Raji (cell line): ENCODE measurements around the gene WWOX.

ENCODE experiments used
- POLR2A ChIP-seq: IDR thresholded peaks from 2 replicates; pipeline ENCODE4 v1.6.1; 2011; ENCODE audit warnings: low read depth, low read length, control low read depth; ENCODE audit not compliant: insufficient read depth

WWOX gene

DNA sequence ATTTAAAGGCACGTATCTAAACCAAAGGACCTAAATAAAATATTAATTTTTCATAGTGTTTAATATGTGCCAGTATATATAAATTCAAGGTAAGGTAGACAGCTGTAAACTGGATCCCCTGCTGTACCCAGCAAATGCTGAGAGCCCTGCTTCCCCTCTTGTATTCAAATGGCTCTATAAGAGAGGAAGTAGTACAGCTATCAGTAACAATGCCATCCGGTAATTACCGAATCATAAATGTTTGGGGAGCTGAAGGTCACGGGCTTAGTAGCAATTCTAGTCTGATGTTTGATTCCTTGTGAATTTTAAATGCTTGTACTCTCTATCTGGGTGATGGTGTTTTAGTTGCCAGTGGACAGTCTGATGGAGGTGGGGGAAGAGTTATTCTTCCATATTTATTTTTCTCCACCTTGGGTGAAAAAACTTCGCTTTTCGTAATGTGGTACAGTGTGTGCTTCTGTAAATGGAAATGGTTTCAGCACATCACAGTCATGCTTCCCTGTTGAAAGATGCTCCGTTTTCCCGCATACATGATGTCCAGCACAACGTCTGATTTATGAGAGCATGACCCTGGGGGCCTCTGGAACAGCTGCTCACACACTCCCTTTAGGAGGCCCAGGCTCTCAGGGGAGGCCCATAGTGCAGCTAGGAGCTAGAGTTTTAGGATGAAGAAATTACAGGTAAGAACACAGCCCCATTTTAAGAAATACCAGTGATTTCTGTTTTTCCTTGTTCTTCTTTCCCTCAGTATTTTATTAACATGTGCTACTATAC, 423.9 kb downstream of the WWOX start:
- TF ChIP-seq POLR2A = no peak

DNA sequence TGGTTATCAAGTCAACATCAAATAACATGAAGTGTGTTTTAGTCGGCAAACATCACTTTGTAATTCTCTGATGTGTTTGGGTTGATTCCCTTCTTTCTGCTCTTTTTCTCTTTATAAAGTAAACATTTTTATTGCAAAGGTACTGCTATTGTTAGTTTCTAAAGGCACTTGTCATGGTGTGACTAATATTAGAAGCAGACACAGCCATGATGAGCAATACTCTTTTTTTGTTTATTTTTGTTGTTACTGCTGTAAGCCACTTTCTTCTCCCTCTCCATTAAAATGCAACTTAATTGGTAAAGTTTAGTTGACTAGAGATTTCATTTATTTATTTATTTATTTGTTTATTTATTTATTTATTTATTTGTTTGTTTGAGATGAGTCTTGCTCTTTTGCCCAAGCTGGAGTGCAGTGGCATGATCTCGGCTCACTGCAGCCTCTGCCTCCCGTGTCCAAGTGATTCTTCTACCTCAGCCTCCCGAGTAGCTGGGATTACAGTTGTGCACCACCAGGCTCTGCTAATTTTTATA, 424.7 kb downstream of the WWOX start:
- TF ChIP-seq POLR2A = no peak

DNA sequence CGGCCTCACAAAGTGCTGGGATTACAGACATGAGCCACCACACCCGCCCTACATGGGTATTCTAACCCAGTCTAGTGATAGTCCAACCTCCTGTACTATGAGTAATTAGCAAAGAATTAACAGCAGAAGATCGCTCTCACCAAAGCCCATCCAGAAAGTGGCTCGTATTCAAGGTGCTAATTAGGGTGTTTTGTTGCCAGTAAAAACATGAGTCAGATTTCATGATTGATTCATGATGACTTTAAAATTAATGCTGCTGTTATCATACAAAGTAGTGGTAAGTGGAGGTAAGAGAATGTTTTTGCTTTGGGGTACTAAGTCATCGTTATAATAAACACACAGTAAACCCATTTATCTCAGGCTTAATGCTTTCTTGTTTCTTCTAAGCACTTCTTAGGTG, 428.8 kb downstream of the WWOX start:
- TF ChIP-seq POLR2A = no peak

DNA sequence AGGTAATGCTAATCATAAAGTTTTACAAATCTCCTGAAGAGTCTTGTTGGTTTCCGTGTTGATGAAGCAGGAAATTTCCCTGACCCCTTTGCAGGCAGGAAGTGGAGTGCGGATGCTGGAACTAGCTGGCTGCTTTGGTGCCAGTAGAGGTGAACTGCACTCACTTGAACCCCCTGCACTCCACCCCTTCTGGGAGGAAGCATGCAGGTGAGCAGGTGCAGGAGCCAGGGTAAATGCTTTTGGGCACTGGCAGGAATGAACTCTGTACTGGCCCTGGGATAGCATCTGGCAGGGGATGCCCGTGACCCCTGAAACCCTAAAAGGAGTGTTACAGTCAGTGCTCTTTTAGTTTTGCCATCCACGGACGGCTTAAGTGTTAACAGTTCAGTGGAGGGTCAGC, 430.4 kb downstream of the WWOX start:
- no peak for TF ChIP-seq POLR2A

DNA sequence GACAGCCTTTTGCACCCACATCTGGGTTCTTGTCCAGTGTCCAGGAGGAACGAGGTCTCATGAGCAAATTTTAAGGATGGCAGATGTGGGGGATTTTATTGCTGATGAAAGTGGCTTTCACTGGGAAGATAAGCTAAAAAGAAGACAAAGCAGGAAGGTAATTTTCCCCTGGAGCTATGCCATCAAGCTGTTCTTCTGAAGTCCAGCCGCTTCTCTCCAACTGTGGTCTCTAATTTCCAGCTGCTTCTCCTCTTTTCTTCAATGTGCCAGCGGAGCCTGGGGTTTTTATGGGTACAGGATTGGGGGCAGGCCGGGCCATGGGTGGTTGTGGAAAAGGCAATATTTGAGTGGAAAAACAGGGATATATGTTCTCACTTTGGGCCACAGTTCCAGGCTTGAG, 430.8 kb downstream of the WWOX start:
- TF ChIP-seq POLR2A = no peak

DNA sequence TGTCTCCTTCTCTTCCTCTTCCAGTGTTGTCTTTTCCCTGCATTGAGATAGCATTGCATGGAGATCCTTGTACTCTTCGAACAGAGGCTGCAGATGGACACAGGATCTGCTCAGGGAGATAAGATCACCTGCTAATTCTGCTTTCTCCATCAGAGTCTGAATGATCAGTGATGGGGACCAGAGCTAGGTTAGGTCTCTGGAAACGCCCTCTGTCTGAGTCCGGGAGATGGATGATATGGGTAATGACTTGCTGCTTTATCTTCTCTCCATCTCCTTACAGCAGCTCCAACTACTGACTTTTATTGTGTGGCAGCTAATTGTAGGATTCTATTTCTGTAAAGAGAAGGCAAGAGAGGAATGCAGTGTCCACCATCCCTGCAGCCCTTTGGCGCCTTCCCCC, 435.6 kb downstream of the WWOX start:
- TF ChIP-seq POLR2A = no peak

DNA sequence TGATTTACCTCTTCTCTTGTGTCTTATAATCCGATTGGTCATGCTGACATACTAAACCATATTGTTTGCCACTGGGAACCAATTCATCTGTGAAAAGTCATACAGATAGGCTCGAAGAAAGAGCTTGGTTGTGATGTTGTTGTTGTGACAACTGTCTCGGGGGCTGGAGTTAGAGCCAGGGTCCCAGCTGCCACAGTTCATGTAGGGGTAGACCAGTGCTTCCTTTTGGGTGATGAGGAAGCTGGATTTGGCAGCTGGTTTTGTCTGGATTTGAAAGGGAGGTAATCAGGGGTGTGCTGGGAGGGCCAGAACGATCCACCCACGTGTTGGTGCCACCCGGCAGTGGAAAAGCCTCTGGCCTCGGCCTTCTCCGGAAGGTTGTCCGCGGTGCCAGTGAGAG, 438.1 kb downstream of the WWOX start:
- TF ChIP-seq POLR2A = no peak

DNA sequence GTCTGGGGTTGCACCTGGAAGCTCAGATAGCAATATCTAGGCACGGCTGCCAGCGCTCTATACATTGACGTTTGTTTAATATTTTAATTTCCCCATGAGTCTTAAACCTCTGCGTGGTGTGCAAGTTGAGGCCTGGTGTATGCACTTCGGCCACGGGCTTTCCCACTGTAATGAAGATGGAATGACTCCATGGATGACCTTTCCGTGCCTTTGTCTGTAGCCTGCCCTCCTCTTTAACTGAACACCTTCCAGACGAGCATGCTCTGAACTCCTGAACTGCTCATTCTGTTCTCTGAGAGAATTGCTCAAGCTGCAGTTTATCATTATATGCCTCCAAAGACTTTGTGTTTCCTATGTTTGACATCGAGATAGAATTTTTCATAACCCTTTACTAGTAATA, 438.8 kb downstream of the WWOX start:
- TF ChIP-seq POLR2A = no peak

DNA sequence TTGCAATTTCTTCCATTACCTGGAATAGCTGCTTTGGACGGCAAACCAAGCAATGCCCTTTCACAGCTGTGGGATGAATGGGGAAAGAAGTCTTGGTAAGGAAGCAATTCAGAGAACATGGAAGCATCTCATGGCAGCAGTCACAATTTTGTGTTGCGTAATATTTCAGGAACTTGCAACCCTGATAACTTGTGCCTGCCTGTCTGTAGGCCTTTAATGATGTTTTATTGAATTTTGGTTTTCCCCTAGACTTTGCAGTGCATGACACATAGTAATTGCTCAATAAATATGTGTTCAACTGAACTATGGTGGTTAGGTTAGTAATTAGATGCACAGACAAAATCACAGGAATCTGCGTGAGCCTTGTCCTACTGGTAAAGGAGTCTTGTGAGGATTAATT, 439.5 kb downstream of the WWOX start:
- TF ChIP-seq POLR2A = no peak

DNA sequence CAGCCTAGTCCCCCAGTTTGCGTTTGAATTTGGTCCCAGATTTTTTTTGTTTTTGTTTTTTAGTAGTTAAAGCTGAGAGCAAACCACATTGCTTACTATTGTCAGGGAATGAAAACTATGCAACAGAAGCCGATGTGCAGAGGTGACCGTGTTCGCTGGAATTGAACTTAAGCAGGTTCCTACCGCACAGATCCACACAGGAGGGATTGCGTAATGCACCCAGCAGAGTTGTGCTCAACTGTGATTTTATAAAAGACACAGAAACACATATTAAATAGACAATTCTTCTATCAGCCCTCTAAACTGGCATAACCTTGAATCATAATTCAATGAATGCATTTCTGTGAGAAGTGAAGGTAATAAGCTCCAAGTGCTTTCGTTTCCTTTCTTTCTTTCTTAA, 443.0 kb downstream of the WWOX start:
- TF ChIP-seq POLR2A = no peak

DNA sequence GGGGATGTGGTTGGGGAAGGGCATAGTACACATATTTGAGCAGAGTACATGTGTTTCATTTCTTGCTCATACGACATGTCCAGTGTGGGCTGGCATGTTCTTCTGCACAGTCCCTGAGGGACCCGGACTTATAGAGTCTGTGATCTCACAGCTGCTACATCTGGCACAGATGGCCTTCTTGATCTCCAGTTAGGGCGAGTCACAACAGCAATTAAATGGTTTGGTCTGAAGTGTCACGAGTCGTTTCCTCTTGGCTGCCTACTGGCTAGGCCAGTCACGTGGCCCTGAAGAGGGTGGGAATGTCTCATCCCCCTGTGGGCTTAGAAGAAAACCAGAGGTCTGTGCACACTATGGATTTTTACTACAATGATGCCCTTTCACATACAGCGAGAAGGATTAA, 443.6 kb downstream of the WWOX start:
- no peak for TF ChIP-seq POLR2A

DNA sequence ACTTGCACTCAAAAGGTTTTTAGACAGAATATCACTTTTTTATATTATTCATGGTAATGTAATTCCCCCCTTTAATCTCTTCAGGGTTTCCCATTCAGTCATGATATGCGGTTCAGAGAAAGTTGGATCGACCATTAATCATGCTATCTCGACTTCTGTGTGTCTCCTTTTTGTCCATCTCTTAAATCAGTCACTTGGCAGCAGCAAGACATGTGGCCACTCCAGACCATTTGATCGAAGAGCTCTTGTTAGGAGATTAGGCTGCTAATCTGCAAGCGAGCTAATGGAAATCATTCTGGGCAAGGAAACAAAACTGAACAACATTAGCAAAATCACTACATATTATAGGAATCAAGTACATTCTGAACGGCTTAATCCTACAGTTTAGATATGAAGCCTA, 449.9 kb downstream of the WWOX start:
- TF ChIP-seq POLR2A = no peak

DNA sequence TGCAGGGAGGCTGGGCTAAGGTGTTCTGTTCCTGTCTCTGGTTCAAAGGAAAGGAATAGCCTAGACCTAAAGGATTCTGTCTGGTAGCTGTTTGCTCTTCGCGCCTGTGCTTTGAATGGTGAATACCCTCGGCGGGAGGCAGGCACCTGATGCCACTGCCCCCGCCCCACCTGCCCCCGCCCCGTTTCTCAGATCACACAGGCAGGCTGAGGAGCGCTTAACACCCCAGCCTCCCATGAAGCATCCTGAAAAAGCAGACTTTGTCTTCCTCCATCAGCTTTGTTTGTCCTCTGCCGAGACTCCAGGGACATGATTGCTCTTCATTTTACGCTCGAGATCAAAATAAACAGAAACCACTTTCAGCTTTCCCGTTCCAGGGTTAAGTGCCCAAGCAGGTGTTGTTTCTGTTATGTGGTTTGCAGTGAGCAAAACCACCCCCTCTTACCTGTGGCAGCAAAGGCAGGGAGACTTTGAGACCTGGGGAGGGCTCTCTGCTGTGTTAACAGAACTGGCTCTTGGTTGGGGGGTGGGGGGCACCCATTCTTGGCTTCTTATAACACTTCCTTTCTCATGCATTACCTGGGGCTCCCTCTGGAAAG, 452.1 kb downstream of the WWOX start:
- no peak for TF ChIP-seq POLR2A

DNA sequence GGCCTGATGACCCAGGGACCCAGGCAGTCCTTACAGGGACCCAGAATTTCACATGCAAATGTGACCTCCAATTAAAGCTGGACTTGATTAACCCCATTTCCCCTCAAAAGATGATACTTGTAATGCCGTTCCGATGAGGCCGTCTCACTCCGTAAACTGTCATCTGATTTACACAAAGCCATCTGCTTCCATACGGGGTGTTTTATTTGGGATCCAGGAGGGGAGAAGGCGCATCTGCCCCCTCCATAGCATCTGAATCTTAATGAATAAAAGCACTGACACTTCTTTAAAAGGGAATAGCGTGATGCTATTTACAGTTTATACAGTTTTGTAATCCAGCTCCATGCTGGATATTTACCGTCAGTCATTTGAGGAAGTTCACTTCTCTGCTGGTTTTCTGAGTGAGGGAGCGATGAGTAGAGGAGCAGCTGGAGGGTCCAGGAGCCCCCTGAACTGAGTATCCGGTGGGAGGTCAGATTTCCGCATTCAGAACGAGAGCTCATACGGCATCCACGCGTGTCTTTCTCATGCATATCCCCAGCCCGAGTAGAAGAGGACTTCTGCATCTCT, 452.7 kb downstream of the WWOX start:
- TF ChIP-seq POLR2A = no peak

DNA sequence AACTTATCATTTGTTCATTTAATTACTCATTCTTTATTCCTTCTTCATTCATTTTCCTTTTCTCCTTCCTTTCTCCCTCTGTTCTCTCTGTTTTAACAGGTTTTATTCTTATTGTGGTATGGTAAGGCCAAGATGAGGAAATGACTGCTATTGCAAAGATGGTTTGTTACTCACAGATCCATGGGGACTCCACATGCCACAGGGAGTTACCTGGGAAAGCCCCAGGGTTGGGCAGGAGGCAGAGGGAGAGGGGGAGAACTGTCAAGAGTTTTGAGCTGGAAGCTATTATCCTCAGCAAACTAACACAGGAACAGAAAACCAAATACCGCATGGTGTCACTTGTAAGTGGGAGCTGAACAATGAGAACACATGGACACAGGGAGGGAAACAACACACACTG, 453.3 kb downstream of the WWOX start:
- no peak for TF ChIP-seq POLR2A
